Uterus (tissue), 2 donors: ENCODE data around the gene MPO.

Source experiments
- CTCF ChIP-seq, 4 experiments: fragments of 200-600 bp in 2 of 4; fragments of 450-650 bp in 2 of 4; sonication (generic) in 2 of 4; IDR thresholded peaks; one replicate each; pipeline ENCODE4 v1.5.1; 2016 to 2019; ENCODE audit warnings: antibody characterized with exemption in 4 of 4, mild to moderate bottlenecking in 2 of 4, moderate library complexity in 1 of 4
- POLR2A ChIP-seq, 2 donors: fragments of 450-650 bp; IDR thresholded peaks; one replicate each; pipeline ENCODE4 v1.6.1; 2016; ENCODE audit warnings: antibody characterized with exemption in 2 of 2, mild to moderate bottlenecking in 1 of 2, moderate library complexity in 1 of 2

GRCh38 chr17:58313815-58314705 is 33.3 kb upstream of the MPO start:
- TF ChIP-seq CTCF (IDR thresholded peaks at IDR 0.05) (no peak), POLR2A (IDR thresholded peaks at IDR 0.05) (no peak)
